Fibroblast of skin of right biceps (primary cell): Measurements from ENCODE around the gene CD59.
"Not testable (repeated sequence)": the region's sequence is repeated elsewhere in the genome, so short reads cannot be mapped to it uniquely, and the experiment has no call there.

Source experiments
- DNase-seq: peaks from one replicate; pipeline ENCODE4 v3.0.0-alpha.2; 2013

Gene CD59

GRCh38 chr11:33664827-33665226, 71.4 kb downstream of the CD59 start:
- DNase-seq = no peak

- no peak for DNase-seq
Measured at GRCh38 chr11:33664166-33664565, 72.1 kb downstream of the CD59 start.

- DNase-seq = no peak
Measured at GRCh38 chr11:33663121-33663520, 73.1 kb downstream of the CD59 start.

GRCh38 chr11:33661526-33661925, 74.7 kb downstream of the CD59 start:
- not testable (repeated sequence) for DNase-seq

- no peak for DNase-seq
Measured at GRCh38 chr11:33660962-33661361, 75.3 kb downstream of the CD59 start.

- no peak for DNase-seq
Measured at GRCh38 chr11:33659370-33660139, 76.7 kb downstream of the CD59 start.

- DNase-seq = no peak
Measured at GRCh38 chr11:33658195-33658900, 77.9 kb downstream of the CD59 start.

GRCh38 chr11:33657757-33658156, 78.5 kb downstream of the CD59 start:
- no peak for DNase-seq

- DNase-seq = no peak
Measured at GRCh38 chr11:33656768-33657167, 79.5 kb downstream of the CD59 start.

GRCh38 chr11:33655842-33656600, 80.2 kb downstream of the CD59 start:
- DNase-seq = no peak

- no peak for DNase-seq
Measured at GRCh38 chr11:33654594-33654993, 81.6 kb downstream of the CD59 start.
